Body of pancreas (tissue), 4 donors: ENCODE results near the gene COL18A1. TPM values are rescaled to one million over a fixed set of nuclear protein-coding genes. Genes with fewer than 3 reads are reported as not detected.
A peak's percentile ranks its signal among the peaks of the same experiment; 100 is the strongest.

Experiments used
- ATAC-seq: fragments of 150-250 bp; one replicate; pipeline ENCODE4 v1.9.1; 2016
- DNase-seq, 4 donors: peaks; one replicate each; pipeline ENCODE4 v3.0.0-alpha.2; 2019
- H3K27ac ChIP-seq, 4 donors: fragments of 200-600 bp; sonication (generic); 1 replicate in 3 of 4; 2 replicates in 1 of 4; pipeline versions ENCODE4 v1.5.1 to v1.6.1; 2016 to 2019; ENCODE audit warnings: mild to moderate bottlenecking in 1 of 4, mixed read lengths in 1 of 4, moderate library complexity in 1 of 4
- H3K27me3 ChIP-seq, 2 donors: fragments of 200-600 bp; sonication (generic); one replicate each; pipeline ENCODE4 v1.6.0; 2016; ENCODE audit warnings: mild to moderate bottlenecking in 1 of 2
- H3K36me3 ChIP-seq, 2 donors: fragments of 200-600 bp; sonication (generic); replicated peaks in 1 of 2; 2 replicates each; pipeline ENCODE4 v1.5.1; 2016; ENCODE audit warnings: low read depth in 2 of 2; ENCODE audit not compliant: insufficient read depth in 1 of 2
- H3K4me1 ChIP-seq: fragments of 200-600 bp; sonication (generic); one replicate; pipeline ENCODE4 v1.6.0; 2016
- H3K4me3 ChIP-seq, 2 donors: fragments of 200-600 bp; sonication (generic); 1 replicate in 1 of 2; 2 replicates in 1 of 2; pipeline ENCODE4 v1.5.1; 2016 to 2019
- H3K9me3 ChIP-seq, 3 donors: fragments of 200-600 bp; sonication (generic); 1 replicate in 2 of 3; 2 replicates in 1 of 3; pipeline ENCODE4 v1.5.1; 2016
- CTCF ChIP-seq, 7 experiments: fragments of 450-650 bp in 4 of 7; fragments of 200-600 bp in 3 of 7; sonication (generic) in 3 of 7; IDR thresholded peaks; one replicate each; pipeline ENCODE4 v1.5.1; 2016 to 2019; ENCODE audit warnings: antibody characterized with exemption in 7 of 7
- POLR2A ChIP-seq, 3 donors: fragments of 450-650 bp; IDR thresholded peaks; one replicate each; pipeline ENCODE4 v1.6.1; 2016; ENCODE audit warnings: antibody characterized with exemption in 3 of 3, mild to moderate bottlenecking in 2 of 3
- WGBS, 2 donors: methylation state at CpG; one replicate each; pipeline ENCODE4 v1.1.5; 2017; 5-methylcytosine and 5-hydroxymethylcytosine counted together
- intact Hi-C: fragments of 100-400 bp; cut with DNase I; formaldehyde crosslinking; loops from one replicate; pipeline ENCODE4 v1.15.1; 2023
- total RNA-seq, 2 donors: library from RNA; depleted of rRNA; stranded (reverse); fragments of >200 nt; gene quantifications; one replicate each; pipeline ENCODE4 v1.1.0, GENCODE V29; 2016

Gene COL18A1
- total RNA-seq, 2 donors from 2014 or later = 108 to 284 TPM

- H3K27me3 ChIP-seq = no peaks in the 10 kb centered on the region
- DNase-seq (no peak), ATAC-seq (no peak)
- H3K4me3 ChIP-seq = no peak overlapping the region
- intact Hi-C loops = no loop called here
- no peak for TF ChIP-seq CTCF (IDR thresholded peaks at IDR 0.05)
- TF ChIP-seq POLR2A (IDR thresholded peaks at IDR 0.05) = no peak
- H3K36me3 ChIP-seq = no peaks in the 10 kb centered on the region
- 71 to 77% methylated on average over 7 of the region's 7 CpGs for WGBS, 2 donors
- H3K4me1 ChIP-seq = peaks cover 44% of the 10 kb centered on the region
- H3K9me3 ChIP-seq = no peaks in the 10 kb centered on the region
- peak overlapping the region in 3 of 4 donors; percentile 54 to 70 (median 62) for H3K27ac ChIP-seq
Observed at GRCh38 chr21:45470087-45470515, 65.1 kb downstream of the COL18A1 start.

GRCh38 chr21:45470773-45471524, 66.0 kb downstream of the COL18A1 start:
- TF ChIP-seq CTCF (IDR thresholded peaks at IDR 0.05) (no peak), POLR2A (IDR thresholded peaks at IDR 0.05) (no peak)
- no peaks in the 10 kb centered on the region for H3K36me3 ChIP-seq
- WGBS, 2 donors = 53 to 84% methylated on average over 14 to 28 of the region's 28 CpGs
- intact Hi-C loops = no loop called here
- H3K9me3 ChIP-seq = no peaks in the 10 kb centered on the region
- peak in 1 of 4 donors; percentile 33 for DNase-seq
- H3K4me1 ChIP-seq = peaks cover 44% of the 10 kb centered on the region
- no peaks in the 10 kb centered on the region for H3K27me3 ChIP-seq
- no peak overlapping the region for H3K4me3 ChIP-seq
- peak; percentile 34 for ATAC-seq
- H3K27ac ChIP-seq = peak overlapping the region; percentile 23 to 70 (median 56)

GRCh38 chr21:45471525-45472221, 66.7 kb downstream of the COL18A1 start:
- peak; percentile 11 for ATAC-seq
- no peaks in the 10 kb centered on the region for H3K27me3 ChIP-seq
- no peaks in the 10 kb centered on the region for H3K36me3 ChIP-seq
- intact Hi-C loops = no loop called here
- no peak overlapping the region for H3K4me3 ChIP-seq
- peak overlapping the region in 3 of 4 donors; percentile 33 to 70 (median 62) for H3K27ac ChIP-seq
- WGBS, 2 donors = 45 to 47% methylated on average over 26 to 30 of the region's 30 CpGs
- peak in 1 of 4 donors; percentile 29 for DNase-seq
- H3K9me3 ChIP-seq = no peaks in the 10 kb centered on the region
- TF ChIP-seq CTCF (IDR thresholded peaks at IDR 0.05) = no peak
- TF ChIP-seq POLR2A (IDR thresholded peaks at IDR 0.05) = no peak
- H3K4me1 ChIP-seq = peaks cover 44% of the 10 kb centered on the region

GRCh38 chr21:45472445-45473365, 67.7 kb downstream of the COL18A1 start:
- DNase-seq (no peak), ATAC-seq (no peak)
- no peaks in the 10 kb centered on the region for H3K27me3 ChIP-seq
- no peaks in the 10 kb centered on the region for H3K36me3 ChIP-seq
- H3K4me3 ChIP-seq = no peak overlapping the region
- H3K9me3 ChIP-seq = no peaks in the 10 kb centered on the region
- peaks cover 46% of the 10 kb centered on the region for H3K4me1 ChIP-seq
- TF ChIP-seq CTCF (IDR thresholded peaks at IDR 0.05) (no peak), POLR2A (IDR thresholded peaks at IDR 0.05) (no peak)
- WGBS, 2 donors = 79 to 84% methylated on average over 18 to 42 of the region's 42 CpGs
- intact Hi-C loops = no loop called here
- no peak overlapping the region for H3K27ac ChIP-seq
